Left ventricle myocardium inferior (tissue), 1 donor: ENCODE results near the gene MAML3. TPM values are rescaled to one million over a fixed set of nuclear protein-coding genes. Genes with fewer than 3 reads are reported as not detected.

ENCODE experiments used
- DNase-seq: peaks from one replicate; pipeline ENCODE4 v3.0.0-alpha.2; 2020
- H3K27ac ChIP-seq: fragments of 200-600 bp; replicated peaks from 2 replicates; pipeline ENCODE4 v1.8.0; 2021
- H3K27me3 ChIP-seq: fragments of 200-600 bp; 2 replicates; pipeline ENCODE4 v1.8.0; 2021; ENCODE audit warnings: low read depth
- H3K36me3 ChIP-seq: fragments of 200-600 bp; 2 replicates; pipeline ENCODE4 v1.8.0; 2021
- H3K4me1 ChIP-seq: fragments of 200-600 bp; 2 replicates; pipeline ENCODE4 v1.8.0; 2021
- H3K4me3 ChIP-seq: fragments of 200-600 bp; 2 replicates; pipeline ENCODE4 v1.8.0; 2021; ENCODE audit warnings: mild to moderate bottlenecking, moderate library complexity
- H3K9me3 ChIP-seq: fragments of 200-600 bp; replicated peaks from 2 replicates; pipeline ENCODE4 v1.8.0; 2021
- intact Hi-C: fragments of 100-400 bp; cut with micrococcal nuclease; formaldehyde crosslinking; loops from one replicate; pipeline ENCODE4 v1.11.0; 2022
- total RNA-seq: library from RNA; stranded (reverse); fragmentation: NEBNext Ultra II Directional; extraction: Animal tissue kit (Norgen Biotek cat#: 25700); gene quantifications from one replicate; pipeline ENCODE4 v1.2.1, GENCODE V29; 2021
- TF ChIP-seq, protein P1 (sequence below): fragments of 200-600 bp; IDR thresholded peaks from 2 replicates; pipeline ENCODE4 v1.8.0; 2021; ENCODE audit warnings: antibody characterized with exemption, mild to moderate bottlenecking, borderline replicate concordance
- donor health status: DM: no; HTN: yes; CAD: no; lungs with severe emphysema.

Gene MAML3
- total RNA-seq, 1 donor from 2014 or later: 2.6 TPM

DNA sequence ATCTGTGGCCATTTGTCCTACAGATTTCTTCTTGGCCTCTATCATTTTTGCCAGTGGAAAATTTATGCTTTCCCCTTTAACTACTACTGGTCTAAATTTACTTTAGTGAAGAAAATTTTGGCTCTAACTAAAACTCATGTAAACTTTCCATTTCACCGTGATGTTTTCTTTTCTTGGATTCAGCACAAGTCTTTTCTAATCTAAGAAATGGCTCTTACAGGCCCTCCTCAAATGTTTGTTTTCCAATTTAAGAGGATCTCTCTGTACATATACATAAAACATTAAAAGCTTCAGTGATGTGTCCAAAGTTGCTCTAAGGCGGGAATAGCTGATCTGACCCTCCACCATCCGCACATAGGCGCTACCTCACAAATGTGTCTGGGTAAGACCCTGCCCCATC, 68.1 kb downstream of the MAML3 start:
- no peak for DNase-seq
- intact Hi-C loops: no loop called here
- H3K27me3 ChIP-seq: no peaks in the 10 kb centered on the region
- TF ChIP-seq, protein P1, sequence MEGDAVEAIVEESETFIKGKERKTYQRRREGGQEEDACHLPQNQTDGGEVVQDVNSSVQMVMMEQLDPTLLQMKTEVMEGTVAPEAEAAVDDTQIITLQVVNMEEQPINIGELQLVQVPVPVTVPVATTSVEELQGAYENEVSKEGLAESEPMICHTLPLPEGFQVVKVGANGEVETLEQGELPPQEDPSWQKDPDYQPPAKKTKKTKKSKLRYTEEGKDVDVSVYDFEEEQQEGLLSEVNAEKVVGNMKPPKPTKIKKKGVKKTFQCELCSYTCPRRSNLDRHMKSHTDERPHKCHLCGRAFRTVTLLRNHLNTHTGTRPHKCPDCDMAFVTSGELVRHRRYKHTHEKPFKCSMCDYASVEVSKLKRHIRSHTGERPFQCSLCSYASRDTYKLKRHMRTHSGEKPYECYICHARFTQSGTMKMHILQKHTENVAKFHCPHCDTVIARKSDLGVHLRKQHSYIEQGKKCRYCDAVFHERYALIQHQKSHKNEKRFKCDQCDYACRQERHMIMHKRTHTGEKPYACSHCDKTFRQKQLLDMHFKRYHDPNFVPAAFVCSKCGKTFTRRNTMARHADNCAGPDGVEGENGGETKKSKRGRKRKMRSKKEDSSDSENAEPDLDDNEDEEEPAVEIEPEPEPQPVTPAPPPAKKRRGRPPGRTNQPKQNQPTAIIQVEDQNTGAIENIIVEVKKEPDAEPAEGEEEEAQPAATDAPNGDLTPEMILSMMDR: no peak
- no peaks in the 10 kb centered on the region for H3K36me3 ChIP-seq
- H3K9me3 ChIP-seq: no peaks in the 10 kb centered on the region
- peaks cover 3% of the 10 kb centered on the region for H3K4me1 ChIP-seq
- H3K27ac ChIP-seq: no peak overlapping the region
- no peak overlapping the region for H3K4me3 ChIP-seq

DNA sequence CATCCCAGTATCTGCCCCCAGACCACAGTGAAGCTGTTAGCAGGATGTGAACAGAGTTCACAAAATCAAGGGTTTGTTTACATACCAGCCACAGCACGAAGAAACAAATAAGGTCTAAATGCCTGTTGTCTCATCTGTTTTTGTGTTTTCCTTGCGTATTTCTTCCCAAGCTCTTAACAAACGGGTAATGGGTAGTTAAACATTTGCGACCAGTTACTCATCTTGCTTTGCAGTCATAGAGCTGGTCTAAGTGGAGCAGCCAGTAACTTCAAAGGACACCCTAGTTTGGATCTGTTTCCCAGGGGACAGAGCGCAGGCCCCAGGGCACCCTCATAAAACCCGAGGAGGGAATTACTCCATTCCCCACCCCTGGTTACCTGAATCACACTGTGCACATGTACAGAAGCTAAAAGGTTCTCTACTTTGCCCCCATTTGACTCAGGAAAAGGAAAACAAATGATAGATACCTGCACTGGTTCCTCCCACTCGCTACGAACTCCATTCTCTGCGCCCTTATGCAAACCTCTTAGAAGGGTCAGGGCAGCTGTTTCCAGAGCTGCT, 68.8 kb downstream of the MAML3 start:
- no peaks in the 10 kb centered on the region for H3K9me3 ChIP-seq
- intact Hi-C loops: no loop called here
- H3K27me3 ChIP-seq: no peaks in the 10 kb centered on the region
- no peak for DNase-seq
- TF ChIP-seq, protein P1: no peak
- H3K36me3 ChIP-seq: no peaks in the 10 kb centered on the region
- peaks cover 3% of the 10 kb centered on the region for H3K4me1 ChIP-seq
- no peak overlapping the region for H3K27ac ChIP-seq
- H3K4me3 ChIP-seq: no peak overlapping the region

DNA sequence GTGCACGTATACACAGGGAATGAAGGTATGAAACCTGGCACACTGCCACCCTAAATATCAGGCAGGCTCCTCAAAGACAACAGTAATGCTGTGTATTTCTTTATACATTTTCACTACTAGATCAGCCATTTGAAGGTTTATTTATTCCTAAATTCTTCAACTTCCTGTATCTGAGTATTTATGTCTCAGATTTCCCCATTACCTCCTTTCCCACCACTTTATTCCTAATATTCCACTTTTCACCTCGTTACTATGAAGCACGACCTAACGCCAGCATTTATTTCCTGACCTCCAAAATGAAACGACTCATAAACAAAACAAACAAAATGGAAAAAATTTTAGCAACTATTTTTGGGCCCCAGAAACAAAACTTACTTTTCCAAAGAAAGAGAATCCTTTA, 69.6 kb downstream of the MAML3 start:
- Histone ChIP-seq H3K27ac (no peak overlapping the region), H3K27me3 (no peaks in the 10 kb centered on the region), H3K4me1 (peaks cover 3% of the 10 kb centered on the region), H3K9me3 (no peaks in the 10 kb centered on the region), H3K4me3 (no peak overlapping the region), H3K36me3 (no peaks in the 10 kb centered on the region)
- intact Hi-C loops: no loop called here
- no peak for DNase-seq
- TF ChIP-seq, protein P1: no peak

DNA sequence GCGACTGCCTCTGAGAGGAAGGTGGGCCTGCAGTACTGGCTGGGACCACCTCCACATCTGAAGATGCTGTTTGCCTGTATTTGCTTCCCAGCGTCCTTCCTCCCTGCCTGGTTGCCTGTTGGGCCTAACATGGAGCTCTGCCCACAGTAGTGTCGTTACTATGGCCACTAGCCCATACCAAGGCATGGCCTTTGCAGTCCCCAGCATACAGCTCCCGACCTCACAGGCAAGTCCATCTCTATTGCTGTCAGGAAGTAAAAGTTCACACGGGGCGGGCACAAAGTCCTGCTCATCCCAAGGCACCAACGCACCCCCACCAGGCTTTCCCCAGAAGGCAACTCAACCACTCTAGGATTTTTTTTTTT, 71.6 kb downstream of the MAML3 start:
- Histone ChIP-seq H3K27ac (no peak overlapping the region), H3K9me3 (no peaks in the 10 kb centered on the region), H3K4me1 (peaks cover 15% of the 10 kb centered on the region), H3K27me3 (no peaks in the 10 kb centered on the region), H3K36me3 (no peaks in the 10 kb centered on the region), H3K4me3 (no peak overlapping the region)
- DNase-seq: no peak
- TF ChIP-seq, protein P1: no peak
- intact Hi-C loops: no loop called here

DNA sequence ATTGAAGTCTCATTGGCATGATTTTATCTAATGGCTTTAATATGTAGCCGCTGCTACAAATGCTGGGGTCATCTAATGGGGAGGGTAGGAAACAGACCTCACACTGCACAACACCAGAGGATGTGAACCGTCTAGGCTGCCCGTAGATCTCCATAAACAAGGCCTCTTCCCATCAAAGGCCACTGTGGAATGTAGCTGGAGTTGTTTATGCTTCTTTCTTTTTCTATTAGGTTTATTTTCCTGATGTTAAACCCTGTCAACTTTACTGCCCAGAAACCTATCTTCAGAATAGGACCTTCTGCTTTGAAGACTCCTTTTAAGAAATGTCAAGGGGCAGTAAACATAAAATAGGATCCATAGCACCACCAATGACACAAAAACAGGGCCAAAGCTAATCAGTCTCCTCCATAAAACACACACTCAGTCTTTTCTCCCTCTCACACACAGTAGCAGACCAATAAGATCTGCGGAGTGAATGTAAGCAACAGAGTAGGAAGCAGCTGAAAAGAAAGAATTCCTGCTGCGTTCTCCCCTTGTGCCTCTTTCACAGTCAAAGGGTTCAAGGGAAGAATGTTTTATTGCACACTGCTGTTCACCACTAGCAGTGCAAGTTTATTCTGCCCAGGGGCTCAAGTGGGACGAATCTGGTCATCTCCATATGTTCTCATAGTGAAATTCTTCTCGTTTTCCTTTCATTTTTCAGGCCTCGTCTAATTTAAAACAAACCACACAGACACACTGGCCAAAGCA, 72.2 kb downstream of the MAML3 start:
- no peaks in the 10 kb centered on the region for H3K27me3 ChIP-seq
- no peak overlapping the region for H3K27ac ChIP-seq
- H3K9me3 ChIP-seq: no peaks in the 10 kb centered on the region
- intact Hi-C loops: no loop called here
- peaks cover 15% of the 10 kb centered on the region for H3K4me1 ChIP-seq
- H3K4me3 ChIP-seq: no peak overlapping the region
- no peak for DNase-seq
- H3K36me3 ChIP-seq: no peaks in the 10 kb centered on the region
- TF ChIP-seq, protein P1: no peak
